A673 (cell line): ENCODE measurements around the gene NPEPL1.

Source experiments
- CTCF ChIP-seq: fragments of 300-800, 200-600 bp; sonication (generic); conservative IDR thresholded peaks from 2 replicates; pipeline ENCODE4 v1.5.1; 2017; ENCODE audit warnings: low read depth, mild to moderate bottlenecking, antibody characterized with exemption, low read length, moderate library complexity, mixed read lengths
- EZH2 ChIP-seq: fragments of 200-600 bp; sonication (generic); IDR thresholded peaks from 2 replicates; pipeline ENCODE4 v1.6.1; 2017; ENCODE audit warnings: borderline replicate concordance, low read depth, mild to moderate bottlenecking, mixed read lengths, antibody characterized with exemption, low read length; ENCODE audit not compliant: poor library complexity, severe bottlenecking

- TF ChIP-seq CTCF (no peak), EZH2 (no peak)
These were observed 54.6 kb downstream of the NPEPL1 start for GRCh38 chr20:58747211-58747610.
